Spleen (tissue), 7 donors: Measurements from ENCODE around the gene HDAC4.

Experiments
- POLR2A ChIP-seq, 3 donors: fragments of 450-650 bp; IDR thresholded peaks; one replicate each; pipeline ENCODE4 v1.5.1; 2017; ENCODE audit warnings: antibody characterized with exemption in 3 of 3, mild to moderate bottlenecking in 1 of 3
- POLR2AphosphoS5 ChIP-seq, 3 donors: sonication (generic); formaldehyde crosslinking; IDR thresholded peaks; one replicate each; pipeline ENCODE4 v1.5.1; 2017; ENCODE audit warnings: antibody characterized with exemption in 3 of 3
- TF ChIP-seq, protein P1 (sequence below), 11 experiments: fragments of 200-600 bp in 7 of 11; fragments of 450-650 bp in 4 of 11; sonication (generic) in 4 of 11; IDR thresholded peaks in 8 of 11; conservative IDR thresholded peaks in 3 of 11; 1 replicate in 7 of 11; 2 replicates in 4 of 11; pipeline versions ENCODE4 v1.4.0 to v1.8.0; 2016 to 2021; ENCODE audit warnings: antibody characterized with exemption in 11 of 11, inconsistent platforms in 4 of 11, mild to moderate bottlenecking in 1 of 11
- donor health status: DM: no; HTN: no; CAD: no; lungs with moderate emphysema.
- donor health status: DM: no; HTN: no; CAD: no.
- donor health status: DM: no; HTN: no; CAD: no.

DNA sequence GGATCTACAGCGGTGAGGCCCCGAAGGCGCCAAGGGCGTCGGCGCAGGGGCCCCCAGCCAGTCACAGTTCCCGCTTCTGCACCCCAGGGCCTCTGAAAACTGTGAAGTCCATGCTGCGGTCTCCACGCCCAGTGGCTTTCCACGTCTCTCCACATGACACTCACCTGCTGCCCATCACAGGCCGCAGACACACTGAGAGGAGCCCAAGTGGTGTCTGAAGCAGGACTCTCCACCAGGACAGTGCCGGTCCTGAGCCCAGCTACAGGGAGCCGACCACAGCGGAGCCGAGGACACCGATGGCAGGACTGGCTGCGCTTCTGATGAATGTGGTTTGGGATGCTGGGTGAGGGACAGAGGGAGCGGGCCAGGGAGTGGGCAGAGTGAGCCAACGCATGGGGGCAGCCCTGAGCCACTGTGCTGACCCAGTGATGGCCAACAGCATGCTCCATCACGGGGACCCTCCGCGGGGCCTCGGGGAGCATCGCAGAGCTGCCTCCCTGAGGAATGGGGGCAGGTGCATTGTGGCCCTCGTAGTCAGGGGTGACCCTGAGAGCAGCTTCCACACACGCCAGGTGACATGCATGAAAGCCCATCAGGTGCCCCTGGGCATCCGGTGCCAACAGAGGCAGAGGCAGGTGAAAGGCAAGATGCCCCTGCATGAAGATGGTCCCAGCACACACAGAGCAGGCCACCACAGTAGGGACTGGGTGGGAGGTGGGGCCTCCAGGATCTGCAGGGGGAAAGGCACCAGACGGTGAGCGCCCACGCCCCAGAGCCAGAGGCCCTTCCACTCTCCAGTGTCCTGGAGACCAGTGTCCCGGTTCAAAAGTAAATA, 116.6 kb downstream of the HDAC4 start:
- TF ChIP-seq POLR2A (IDR thresholded peaks at IDR 0.05): no peak
- TF ChIP-seq, protein P1, sequence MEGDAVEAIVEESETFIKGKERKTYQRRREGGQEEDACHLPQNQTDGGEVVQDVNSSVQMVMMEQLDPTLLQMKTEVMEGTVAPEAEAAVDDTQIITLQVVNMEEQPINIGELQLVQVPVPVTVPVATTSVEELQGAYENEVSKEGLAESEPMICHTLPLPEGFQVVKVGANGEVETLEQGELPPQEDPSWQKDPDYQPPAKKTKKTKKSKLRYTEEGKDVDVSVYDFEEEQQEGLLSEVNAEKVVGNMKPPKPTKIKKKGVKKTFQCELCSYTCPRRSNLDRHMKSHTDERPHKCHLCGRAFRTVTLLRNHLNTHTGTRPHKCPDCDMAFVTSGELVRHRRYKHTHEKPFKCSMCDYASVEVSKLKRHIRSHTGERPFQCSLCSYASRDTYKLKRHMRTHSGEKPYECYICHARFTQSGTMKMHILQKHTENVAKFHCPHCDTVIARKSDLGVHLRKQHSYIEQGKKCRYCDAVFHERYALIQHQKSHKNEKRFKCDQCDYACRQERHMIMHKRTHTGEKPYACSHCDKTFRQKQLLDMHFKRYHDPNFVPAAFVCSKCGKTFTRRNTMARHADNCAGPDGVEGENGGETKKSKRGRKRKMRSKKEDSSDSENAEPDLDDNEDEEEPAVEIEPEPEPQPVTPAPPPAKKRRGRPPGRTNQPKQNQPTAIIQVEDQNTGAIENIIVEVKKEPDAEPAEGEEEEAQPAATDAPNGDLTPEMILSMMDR (IDR thresholded peaks at IDR 0.05 in 8 of 11, conservative IDR thresholded peaks at IDR 0.05 in 3 of 11): no peak
- TF ChIP-seq POLR2AphosphoS5 (IDR thresholded peaks at IDR 0.05): no peak
